ENCODE measurements around the gene SLIT3. TPM values are rescaled to one million over a fixed set of nuclear protein-coding genes. Genes with fewer than 3 reads are reported as not detected.
A peak's percentile ranks its signal among the peaks of the same experiment; 100 is the strongest.

SLIT3 gene
- total RNA-seq, 1 donor from 2014 or later: 0.22 TPM

DNA sequence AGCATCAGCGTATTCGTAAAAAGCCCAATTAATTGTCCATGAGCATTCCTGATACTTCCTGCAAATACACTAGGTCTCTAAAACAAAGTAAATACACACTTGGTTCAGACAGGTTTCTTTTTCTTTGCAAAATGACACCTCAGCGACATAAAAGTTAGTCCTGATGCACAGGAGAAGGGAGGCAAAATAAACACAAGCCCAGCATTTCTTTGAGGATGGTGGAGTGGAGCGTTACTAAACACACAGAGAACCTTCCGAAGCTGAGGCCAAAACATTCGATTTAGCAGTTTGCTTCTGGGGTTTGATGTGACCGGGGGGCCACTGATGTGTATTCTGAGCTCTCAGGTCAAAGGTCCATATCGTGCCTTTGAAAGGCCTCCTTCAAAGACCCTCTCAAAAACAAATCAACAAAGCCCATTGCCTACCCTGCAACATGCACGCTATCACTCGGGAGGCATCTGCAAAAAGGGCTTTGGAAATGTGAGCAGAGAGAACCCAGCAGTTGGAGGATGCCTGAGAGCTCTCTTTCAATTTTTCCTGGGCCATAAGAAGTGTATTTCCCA, 453.3 kb downstream of the SLIT3 start:
- TF ChIP-seq EZH2phosphoT487 (IDR thresholded peaks at IDR 0.05) (no peak), EZH2 (IDR thresholded peaks at IDR 0.05) (no peak)
- TF ChIP-seq, protein P1, sequence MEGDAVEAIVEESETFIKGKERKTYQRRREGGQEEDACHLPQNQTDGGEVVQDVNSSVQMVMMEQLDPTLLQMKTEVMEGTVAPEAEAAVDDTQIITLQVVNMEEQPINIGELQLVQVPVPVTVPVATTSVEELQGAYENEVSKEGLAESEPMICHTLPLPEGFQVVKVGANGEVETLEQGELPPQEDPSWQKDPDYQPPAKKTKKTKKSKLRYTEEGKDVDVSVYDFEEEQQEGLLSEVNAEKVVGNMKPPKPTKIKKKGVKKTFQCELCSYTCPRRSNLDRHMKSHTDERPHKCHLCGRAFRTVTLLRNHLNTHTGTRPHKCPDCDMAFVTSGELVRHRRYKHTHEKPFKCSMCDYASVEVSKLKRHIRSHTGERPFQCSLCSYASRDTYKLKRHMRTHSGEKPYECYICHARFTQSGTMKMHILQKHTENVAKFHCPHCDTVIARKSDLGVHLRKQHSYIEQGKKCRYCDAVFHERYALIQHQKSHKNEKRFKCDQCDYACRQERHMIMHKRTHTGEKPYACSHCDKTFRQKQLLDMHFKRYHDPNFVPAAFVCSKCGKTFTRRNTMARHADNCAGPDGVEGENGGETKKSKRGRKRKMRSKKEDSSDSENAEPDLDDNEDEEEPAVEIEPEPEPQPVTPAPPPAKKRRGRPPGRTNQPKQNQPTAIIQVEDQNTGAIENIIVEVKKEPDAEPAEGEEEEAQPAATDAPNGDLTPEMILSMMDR (IDR thresholded peaks at IDR 0.05): no peak
- Histone ChIP-seq H4K20me1 (ENCODE audit: low read depth) (no peaks in the 10 kb centered on the region), H3K4me1 (peaks cover 6% of the 10 kb centered on the region), H3K27ac (no peak overlapping the region), H3K79me2 (ENCODE audit: low read depth) (no peaks in the 10 kb centered on the region), H3K4me3 (no peak overlapping the region), H3F3A (ENCODE audit: low read depth) (no peaks in the 10 kb centered on the region), H3K36me3 (no peaks in the 10 kb centered on the region), H2AFZ (replicated peaks) (no peak overlapping the region), H3K27me3 (peaks cover 24% of the 10 kb centered on the region), H3K9me3 (ENCODE audit: low read depth) (no peaks in the 10 kb centered on the region), H3K9ac (no peak overlapping the region), H3K4me2 (no peak overlapping the region)
- DNase-seq (ENCODE audit: low spot score): no peak
- Mint-ChIP-seq H3K27me3 (ENCODE audit: insufficient read depth, low read depth) (peaks cover 3% of the 10 kb centered on the region), H3K27ac (peak overlapping the region; percentile 76), H3K36me3 (no peaks in the 10 kb centered on the region), H3K9me3 (no peaks in the 10 kb centered on the region), H3K4me3 (no peak overlapping the region), H3K4me1 (peaks cover 70% of the 10 kb centered on the region)

DNA sequence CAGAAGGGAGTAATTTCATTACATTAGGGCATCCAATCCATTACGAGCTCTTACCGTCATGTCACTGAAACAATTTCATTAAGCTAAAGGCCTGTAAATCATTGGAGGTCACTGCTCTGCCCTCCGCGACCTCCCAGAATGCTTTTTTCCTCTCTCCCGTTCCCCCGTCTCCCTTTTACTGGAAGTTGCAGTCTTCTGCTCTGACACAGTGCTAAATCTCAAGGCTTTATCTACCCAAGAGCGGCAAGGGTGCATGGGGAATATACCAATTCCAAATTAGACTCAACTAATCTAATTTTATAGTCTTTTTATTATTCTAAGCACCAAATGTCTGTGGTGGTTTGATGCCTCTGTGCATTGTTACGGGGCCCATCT, 456.0 kb downstream of the SLIT3 start:
- no peak overlapping the region for H3K4me3 Mint-ChIP-seq
- no peaks in the 10 kb centered on the region for H3K79me2 ChIP-seq (ENCODE audit: low read depth)
- no peak overlapping the region for H3K27ac ChIP-seq
- TF ChIP-seq EZH2phosphoT487 (IDR thresholded peaks at IDR 0.05) (no peak), EZH2 (IDR thresholded peaks at IDR 0.05) (no peak)
- TF ChIP-seq, protein P1 (IDR thresholded peaks at IDR 0.05): no peak
- H3K27ac Mint-ChIP-seq: peak overlapping the region; percentile 1
- no peak overlapping the region for H2AFZ ChIP-seq (replicated peaks)
- H3K4me3 ChIP-seq: no peak overlapping the region
- peaks cover 6% of the 10 kb centered on the region for H3K4me1 ChIP-seq
- peaks cover 3% of the 10 kb centered on the region for H3K27me3 Mint-ChIP-seq (ENCODE audit: insufficient read depth, low read depth)
- no peaks in the 10 kb centered on the region for H3K9me3 Mint-ChIP-seq
- no peaks in the 10 kb centered on the region for H3K36me3 ChIP-seq
- H3K9ac ChIP-seq: no peak overlapping the region
- peaks cover 51% of the 10 kb centered on the region for H3K27me3 ChIP-seq
- no peaks in the 10 kb centered on the region for H3F3A ChIP-seq (ENCODE audit: low read depth)
- no peaks in the 10 kb centered on the region for H3K9me3 ChIP-seq (ENCODE audit: low read depth)
- H3K4me1 Mint-ChIP-seq: peaks cover 48% of the 10 kb centered on the region
- H4K20me1 ChIP-seq (ENCODE audit: low read depth): no peaks in the 10 kb centered on the region
- no peak overlapping the region for H3K4me2 ChIP-seq
- no peak for DNase-seq (ENCODE audit: low spot score)
- H3K36me3 Mint-ChIP-seq: no peaks in the 10 kb centered on the region

DNA sequence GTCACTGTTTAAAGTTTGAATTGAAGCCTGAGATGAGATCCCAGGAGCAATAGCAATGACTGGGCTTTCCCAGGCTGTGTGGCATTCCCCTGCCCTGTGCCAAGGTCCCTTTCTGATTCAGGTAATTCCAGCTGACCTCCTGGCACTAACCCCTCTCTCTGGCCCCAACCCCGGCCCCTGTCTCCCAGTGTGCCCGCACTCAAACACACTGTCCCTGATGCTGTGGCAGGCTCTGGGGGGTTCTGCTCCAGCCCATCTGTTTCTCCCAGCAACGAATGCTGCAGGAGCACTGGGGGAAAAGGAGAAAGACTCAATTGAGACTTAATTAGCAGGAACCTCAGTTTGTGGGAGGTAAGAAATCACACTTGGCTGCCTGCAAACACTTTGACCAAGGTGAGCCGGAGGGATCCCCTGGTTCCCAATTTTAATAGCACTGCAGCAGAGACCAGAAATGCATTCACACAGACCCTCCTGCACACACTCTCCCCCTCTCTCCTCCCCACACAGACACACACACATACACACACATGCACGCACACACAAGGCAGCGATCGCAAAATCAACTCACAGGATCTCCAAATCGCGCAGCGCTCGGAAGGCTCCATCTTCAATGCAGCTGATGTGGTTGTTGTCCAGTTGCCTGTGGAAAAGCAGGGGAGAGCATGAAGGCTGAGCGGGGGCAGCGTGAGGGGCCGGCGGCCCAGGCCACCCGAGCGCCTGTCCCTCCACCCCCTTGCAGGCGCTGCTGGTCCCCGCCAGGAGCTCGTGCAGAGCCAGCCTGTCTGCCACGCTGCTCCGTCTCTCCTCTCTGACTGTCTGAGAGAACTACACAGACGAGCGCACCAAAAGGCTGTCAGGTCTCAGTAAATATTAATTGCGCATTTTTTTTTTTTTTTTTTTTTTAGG, 456.7 kb downstream of the SLIT3 start:
- Histone ChIP-seq H4K20me1 (ENCODE audit: low read depth) (no peaks in the 10 kb centered on the region), H3K4me2 (no peak overlapping the region), H3K27me3 (peaks cover 58% of the 10 kb centered on the region), H3F3A (ENCODE audit: low read depth) (no peaks in the 10 kb centered on the region), H3K4me1 (peaks cover 6% of the 10 kb centered on the region), H3K79me2 (ENCODE audit: low read depth) (no peaks in the 10 kb centered on the region), H3K9ac (no peak overlapping the region), H3K4me3 (no peak overlapping the region), H3K27ac (no peak overlapping the region), H3K9me3 (ENCODE audit: low read depth) (no peaks in the 10 kb centered on the region), H2AFZ (replicated peaks) (no peak overlapping the region), H3K36me3 (no peaks in the 10 kb centered on the region)
- H3K4me3 Mint-ChIP-seq: peak overlapping the region; percentile 27
- peak overlapping the region; percentile 55 for H3K27ac Mint-ChIP-seq
- H3K27me3 Mint-ChIP-seq (ENCODE audit: insufficient read depth, low read depth): peaks cover 3% of the 10 kb centered on the region
- no peaks in the 10 kb centered on the region for H3K9me3 Mint-ChIP-seq
- peak; percentile 8 for DNase-seq (ENCODE audit: low spot score)
- H3K4me1 Mint-ChIP-seq: peaks cover 46% of the 10 kb centered on the region
- TF ChIP-seq, protein P1 (IDR thresholded peaks at IDR 0.05): no peak
- TF ChIP-seq EZH2 (IDR thresholded peaks at IDR 0.05) (no peak), EZH2phosphoT487 (IDR thresholded peaks at IDR 0.05) (no peak)
- no peaks in the 10 kb centered on the region for H3K36me3 Mint-ChIP-seq
